ENCODE results near the gene LRMDA.

GRCh38 chr10:76067447-76067846 is 636.0 kb downstream of the LRMDA start:
- no peak for TF ChIP-seq CTCF (IDR thresholded peaks at IDR 0.05 in 2 of 3, conservative IDR thresholded peaks at IDR 0.05 in 1 of 3; ENCODE audit: control insufficient read depth in 2 of 3, extremely low read depth in 1 of 3, insufficient read depth in 1 of 3, low read depth in 3 of 3, low read length in 3 of 3)
- no peak for TF ChIP-seq ZNF384 (IDR thresholded peaks at IDR 0.05; ENCODE audit: borderline replicate concordance, low read depth, low read length)
- no peak for TF ChIP-seq MTA2 (IDR thresholded peaks at IDR 0.05; ENCODE audit: low read depth)
- TF ChIP-seq MTA3 (IDR thresholded peaks at IDR 0.05; ENCODE audit: borderline replicate concordance, low read length): no peak
- no peak for TF ChIP-seq FOXK2 (IDR thresholded peaks at IDR 0.05)
- TF ChIP-seq CBFB (IDR thresholded peaks at IDR 0.05; ENCODE audit: low read depth): no peak

All from GM12878 (cell line).